GM12864 (cell line): Measurements from ENCODE around the gene XPR1.

Source experiments
- DNase-seq: peaks from one replicate; pipeline ENCODE4 v3.0.0-alpha.2; 2011; ENCODE audit warnings: low read depth
- H3K4me3 ChIP-seq: 2 replicates; pipeline ENCODE4 v1.5.1; 2011; ENCODE audit warnings: mild to moderate bottlenecking, low read depth, low read length, control low read depth
- TF ChIP-seq, protein P1 (sequence below): IDR thresholded peaks from 2 replicates; pipeline ENCODE4 v1.5.1; 2011; ENCODE audit warnings: low read depth, mild to moderate bottlenecking, moderate library complexity, low read length, control low read depth, inconsistent platforms; ENCODE audit errors: missing control alignments

The XPR1 gene

DNA sequence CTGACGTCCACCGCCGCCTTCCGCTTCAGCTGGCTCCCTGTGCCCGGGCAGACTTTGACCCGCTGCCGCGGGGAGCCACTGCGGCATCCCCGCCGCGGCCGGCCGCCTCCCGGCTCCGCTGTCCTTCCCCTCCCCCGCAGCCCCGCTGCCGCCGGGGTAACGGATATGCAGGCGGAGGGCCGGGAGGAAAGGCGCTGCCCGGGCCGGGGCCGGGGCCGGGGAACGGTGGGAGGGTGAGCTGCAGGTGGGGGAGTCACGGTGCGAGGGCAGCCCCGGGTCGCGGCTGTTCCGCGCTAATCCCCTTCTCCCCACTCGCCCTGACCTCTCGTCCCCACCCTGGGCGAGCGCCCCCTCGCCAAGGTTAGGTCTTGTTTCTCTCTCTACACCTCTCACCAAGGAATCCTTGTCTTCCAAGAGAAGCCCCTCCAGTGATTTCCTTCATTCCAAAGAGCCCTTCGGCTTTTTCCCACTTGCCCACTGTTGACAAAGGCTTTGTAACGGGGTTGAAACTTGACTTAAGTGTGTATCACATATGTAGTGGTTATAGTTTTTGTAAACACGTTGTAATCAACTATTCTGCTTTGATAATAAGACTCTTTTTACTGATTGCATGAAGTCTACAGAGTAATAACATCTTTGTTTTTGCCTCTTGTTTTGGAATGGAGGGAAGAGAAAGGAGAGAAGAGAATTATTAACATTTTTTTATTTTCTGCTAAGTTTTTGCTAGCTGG is 669 bp downstream of the XPR1 start:
- TF ChIP-seq, protein P1, sequence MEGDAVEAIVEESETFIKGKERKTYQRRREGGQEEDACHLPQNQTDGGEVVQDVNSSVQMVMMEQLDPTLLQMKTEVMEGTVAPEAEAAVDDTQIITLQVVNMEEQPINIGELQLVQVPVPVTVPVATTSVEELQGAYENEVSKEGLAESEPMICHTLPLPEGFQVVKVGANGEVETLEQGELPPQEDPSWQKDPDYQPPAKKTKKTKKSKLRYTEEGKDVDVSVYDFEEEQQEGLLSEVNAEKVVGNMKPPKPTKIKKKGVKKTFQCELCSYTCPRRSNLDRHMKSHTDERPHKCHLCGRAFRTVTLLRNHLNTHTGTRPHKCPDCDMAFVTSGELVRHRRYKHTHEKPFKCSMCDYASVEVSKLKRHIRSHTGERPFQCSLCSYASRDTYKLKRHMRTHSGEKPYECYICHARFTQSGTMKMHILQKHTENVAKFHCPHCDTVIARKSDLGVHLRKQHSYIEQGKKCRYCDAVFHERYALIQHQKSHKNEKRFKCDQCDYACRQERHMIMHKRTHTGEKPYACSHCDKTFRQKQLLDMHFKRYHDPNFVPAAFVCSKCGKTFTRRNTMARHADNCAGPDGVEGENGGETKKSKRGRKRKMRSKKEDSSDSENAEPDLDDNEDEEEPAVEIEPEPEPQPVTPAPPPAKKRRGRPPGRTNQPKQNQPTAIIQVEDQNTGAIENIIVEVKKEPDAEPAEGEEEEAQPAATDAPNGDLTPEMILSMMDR: peak; percentile 23
- peak overlapping the region; percentile 89 for H3K4me3 ChIP-seq
- no peak for DNase-seq

DNA sequence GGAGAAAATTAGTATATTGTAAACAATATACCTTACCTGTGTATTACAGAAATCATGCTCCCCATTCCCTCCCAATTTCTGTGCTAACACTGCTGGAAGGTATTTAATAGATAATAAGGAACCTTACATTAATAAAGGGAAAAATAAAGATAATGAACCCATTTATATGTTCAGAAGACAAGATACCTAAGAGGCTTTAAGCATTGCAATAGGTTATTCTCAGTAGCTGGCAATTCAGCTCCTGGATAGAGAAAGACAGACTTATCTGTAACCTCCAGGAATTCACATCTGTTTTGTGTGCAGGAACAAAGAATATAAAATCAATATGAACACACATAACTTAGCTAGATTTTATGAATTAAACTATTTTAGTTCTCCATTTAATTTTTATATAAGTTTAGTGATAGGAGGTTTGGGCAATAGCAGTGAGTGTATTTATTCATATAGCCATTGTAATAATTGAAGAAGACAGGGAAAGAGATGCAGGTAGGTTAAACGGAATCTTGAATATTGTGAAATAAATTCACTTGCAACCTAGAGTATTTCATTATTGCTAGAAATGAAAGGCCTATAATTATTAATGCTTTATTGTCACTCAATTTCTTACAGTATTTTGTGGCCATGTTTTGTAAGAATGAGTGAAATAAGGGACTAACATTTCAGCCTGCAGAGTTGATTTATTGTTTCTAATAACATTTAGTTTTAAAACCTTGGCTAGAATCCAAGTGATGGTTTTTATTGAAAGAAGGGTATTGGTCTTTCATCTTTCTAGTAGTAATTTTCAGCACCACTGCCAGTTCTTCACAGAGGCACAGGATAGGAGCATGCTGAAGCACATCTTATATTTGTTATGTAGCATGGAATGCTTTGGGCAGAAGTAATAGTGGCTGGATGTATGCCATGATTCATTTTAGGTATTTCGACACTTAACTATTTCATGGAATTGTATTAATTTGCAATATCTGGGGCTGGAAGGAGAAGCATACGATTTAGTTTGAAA is 1.5 kb downstream of the XPR1 start:
- TF ChIP-seq, protein P1: no peak
- DNase-seq: no peak
- peak overlapping the region; percentile 89; the same call in 1 of the 2 replicates for H3K4me3 ChIP-seq

DNA sequence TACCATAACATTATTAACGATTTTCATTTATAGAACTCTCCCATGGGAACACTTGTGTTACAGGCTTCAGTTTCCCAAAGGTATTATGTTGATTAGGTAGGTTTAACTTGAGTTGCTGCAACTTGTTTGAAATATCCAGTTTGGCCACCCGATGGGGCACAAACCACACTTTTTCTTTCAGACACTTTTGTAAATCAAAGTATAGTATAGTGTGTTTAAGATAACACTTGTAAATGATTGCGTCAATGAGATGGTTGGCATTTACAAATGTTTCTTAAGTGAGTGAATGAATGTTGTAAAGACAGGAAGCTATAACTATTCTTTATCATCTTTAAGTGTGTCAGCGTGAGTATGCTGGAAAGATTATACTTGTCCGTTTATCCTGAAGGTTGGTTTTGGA is 4.3 kb downstream of the XPR1 start:
- TF ChIP-seq, protein P1: no peak
- no peak overlapping the region for H3K4me3 ChIP-seq
- no peak for DNase-seq

DNA sequence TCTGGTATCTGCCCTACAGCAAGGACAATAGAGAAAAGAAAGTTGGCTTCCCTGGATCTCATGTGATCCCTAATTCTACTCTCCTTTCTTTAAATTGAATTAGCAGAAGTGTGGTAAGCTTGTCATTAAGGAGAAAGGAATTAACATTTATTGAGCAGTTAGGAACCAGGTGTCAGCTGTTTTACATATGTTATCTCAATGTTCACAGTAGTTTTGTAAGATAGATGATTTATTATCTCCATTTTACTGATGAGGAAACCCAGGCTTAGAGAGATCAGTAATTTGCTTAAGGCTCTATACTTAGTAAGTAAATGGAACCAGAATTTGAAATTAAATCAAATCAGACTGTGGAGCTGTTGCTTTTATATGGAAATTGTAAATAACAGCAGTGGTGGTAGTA is 8.0 kb downstream of the XPR1 start:
- DNase-seq: no peak
- no peak overlapping the region for H3K4me3 ChIP-seq
- TF ChIP-seq, protein P1: no peak

DNA sequence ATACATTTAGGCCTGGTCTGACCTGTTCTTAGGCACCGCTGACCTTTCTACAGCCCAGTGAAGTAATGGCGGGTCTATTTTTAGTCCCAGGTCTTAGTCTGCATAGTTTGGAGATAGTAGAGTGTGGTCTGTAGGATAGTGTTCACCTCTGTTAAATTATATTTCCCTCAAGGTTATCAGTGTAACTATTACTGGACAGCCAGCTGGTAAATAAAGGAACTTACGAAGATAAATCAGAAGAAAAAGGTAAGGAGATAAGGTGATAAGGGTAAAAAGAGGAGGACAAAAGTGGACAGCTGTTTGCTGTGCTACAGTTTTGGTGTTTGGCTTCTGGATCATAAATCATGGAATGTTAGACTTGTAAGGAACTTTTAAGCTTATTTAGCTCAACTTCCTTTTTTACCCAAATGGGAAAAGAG is 8.7 kb downstream of the XPR1 start:
- TF ChIP-seq, protein P1: no peak
- DNase-seq: no peak
- no peak overlapping the region for H3K4me3 ChIP-seq

DNA sequence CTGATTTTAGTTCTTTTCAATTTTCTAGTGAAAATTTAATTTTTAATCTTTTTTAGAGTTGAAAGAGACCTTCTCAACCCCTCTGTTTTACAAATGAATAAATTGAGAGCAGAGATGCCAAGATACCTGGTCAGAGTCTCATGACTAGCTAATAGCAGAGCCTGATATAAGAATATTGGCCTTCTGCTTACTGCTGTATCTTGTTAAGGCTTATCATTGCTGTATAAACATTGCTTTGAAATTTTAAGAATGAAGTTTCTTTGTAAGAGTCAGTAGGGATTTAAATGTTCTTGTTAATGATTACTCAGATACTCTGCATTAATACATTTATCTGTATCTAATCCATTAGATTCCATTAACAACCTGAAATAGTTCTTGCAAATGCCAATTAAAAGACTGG is 9.8 kb downstream of the XPR1 start:
- H3K4me3 ChIP-seq: no peak overlapping the region
- TF ChIP-seq, protein P1: no peak
- no peak for DNase-seq
